HG02588 (cell line): ENCODE measurements around the gene KDM3B.
"Not testable (repeated sequence)": the region's sequence is repeated elsewhere in the genome, so short reads cannot be mapped to it uniquely, and the experiment has no call there.

Experiments used
- ATAC-seq: cut with Tn5 transposase; IDR thresholded peaks from one replicate; pipeline ENCODE4 v1.9.1; 2021; ENCODE audit warnings: mild to moderate bottlenecking, moderate library complexity; ENCODE audit not compliant: unreplicated experiment

The KDM3B gene

GRCh38 chr5:138466125-138466899 is 113.8 kb downstream of the KDM3B start:
- no peak for ATAC-seq

DNA sequence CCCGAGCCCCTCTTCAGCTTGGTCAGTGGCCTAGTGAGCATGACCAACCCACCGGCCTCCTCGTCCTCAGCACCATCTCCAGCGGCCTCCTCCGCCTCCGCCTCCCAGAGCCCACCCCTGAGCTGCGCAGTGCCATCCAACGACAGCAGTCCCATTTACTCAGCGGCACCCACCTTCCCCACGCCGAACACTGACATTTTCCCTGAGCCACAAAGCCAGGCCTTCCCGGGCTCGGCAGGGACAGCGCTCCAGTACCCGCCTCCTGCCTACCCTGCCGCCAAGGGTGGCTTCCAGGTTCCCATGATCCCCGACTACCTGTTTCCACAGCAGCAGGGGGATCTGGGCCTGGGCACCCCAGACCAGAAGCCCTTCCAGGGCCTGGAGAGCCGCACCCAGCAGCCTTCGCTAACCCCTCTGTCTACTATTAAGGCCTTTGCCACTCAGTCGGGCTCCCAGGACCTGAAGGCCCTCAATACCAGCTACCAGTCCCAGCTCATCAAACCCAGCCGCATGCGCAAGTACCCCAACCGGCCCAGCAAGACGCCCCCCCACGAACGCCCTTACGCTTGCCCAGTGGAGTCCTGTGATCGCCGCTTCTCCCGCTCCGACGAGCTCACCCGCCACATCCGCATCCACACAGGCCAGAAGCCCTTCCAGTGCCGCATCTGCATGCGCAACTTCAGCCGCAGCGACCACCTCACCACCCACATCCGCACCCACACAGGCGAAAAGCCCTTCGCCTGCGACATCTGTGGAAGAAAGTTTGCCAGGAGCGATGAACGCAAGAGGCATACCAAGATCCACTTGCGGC is 114.6 kb downstream of the KDM3B start:
- ATAC-seq: no peak

GRCh38 chr5:138467711-138468132 is 115.2 kb downstream of the KDM3B start:
- ATAC-seq: no peak

- no peak for ATAC-seq
Observed at GRCh38 chr5:138468133-138468965, 115.9 kb downstream of the KDM3B start.

DNA sequence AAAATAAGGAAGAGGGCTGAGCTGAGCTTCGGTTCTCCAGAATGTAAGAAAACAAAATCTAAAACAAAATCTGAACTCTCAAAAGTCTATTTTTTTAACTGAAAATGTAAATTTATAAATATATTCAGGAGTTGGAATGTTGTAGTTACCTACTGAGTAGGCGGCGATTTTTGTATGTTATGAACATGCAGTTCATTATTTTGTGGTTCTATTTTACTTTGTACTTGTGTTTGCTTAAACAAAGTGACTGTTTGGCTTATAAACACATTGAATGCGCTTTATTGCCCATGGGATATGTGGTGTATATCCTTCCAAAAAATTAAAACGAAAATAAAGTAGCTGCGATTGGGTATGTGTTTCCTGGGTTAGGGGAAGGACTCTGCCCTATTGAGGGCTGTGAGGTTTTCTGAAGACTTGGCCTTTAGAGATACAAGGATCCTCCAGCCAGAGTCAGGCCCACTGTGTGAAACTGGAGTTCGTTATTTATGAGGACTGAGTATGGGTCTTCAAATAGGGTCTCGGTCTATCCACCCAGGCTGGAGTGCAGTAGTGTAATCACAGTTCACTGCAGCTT is 116.6 kb downstream of the KDM3B start:
- ATAC-seq: no peak

DNA sequence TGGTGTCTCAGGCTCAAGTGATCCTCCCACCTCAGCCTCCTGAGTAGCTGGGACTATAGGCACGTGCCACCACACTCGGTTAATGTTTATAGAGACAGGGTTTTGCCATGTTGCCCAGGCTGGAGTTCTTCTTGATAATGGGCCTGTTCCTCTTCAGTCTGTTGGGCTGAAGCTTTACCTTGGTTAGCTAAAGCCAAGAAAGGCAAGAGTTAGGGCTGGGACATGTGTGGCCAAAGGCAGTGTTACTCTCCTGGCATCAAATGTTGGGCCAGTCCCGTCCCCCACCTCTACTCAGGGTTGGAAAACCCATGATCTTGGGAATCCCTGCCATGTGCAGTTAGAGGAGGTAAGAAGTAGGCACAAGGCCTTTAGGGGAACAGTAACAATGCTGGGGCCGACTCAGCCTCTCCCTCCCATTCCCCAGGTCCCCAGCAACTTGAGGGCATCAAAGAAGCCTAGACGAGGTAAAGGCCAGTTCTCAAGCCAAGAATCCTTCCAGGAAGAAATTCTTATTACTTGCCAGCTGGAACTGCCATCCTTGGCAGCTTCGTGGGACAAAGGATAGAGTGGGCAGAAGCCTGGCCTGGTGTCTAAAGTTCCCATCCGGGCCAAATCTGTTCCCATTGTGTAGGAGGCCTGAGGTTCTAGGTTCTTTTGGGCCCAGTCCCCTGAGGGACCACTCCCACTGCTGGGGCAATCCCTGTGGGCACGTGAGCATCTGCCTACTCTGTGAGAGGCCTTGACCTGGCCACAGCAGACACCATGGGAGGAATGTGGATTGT is 117.2 kb downstream of the KDM3B start:
- ATAC-seq: no peak

GRCh38 chr5:138470322-138471051 is 118.0 kb downstream of the KDM3B start:
- no peak for ATAC-seq

DNA sequence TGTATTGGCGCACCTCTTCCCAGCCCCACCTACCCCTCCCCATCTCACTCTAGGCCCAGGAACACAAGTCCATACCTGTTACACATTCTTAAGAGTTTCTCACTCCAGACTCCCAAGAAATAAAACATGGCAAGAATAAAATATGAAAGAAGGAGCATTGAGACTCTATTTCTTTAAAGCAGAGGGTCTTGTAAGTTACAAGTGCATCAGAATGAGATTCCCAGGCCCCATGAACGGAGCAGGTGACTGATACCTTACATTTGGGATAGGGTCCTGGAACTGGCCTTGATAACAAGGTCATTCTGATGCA is 118.5 kb downstream of the KDM3B start:
- ATAC-seq: no peak

GRCh38 chr5:138472353-138472752 is 119.9 kb downstream of the KDM3B start:
- ATAC-seq: no peak

DNA sequence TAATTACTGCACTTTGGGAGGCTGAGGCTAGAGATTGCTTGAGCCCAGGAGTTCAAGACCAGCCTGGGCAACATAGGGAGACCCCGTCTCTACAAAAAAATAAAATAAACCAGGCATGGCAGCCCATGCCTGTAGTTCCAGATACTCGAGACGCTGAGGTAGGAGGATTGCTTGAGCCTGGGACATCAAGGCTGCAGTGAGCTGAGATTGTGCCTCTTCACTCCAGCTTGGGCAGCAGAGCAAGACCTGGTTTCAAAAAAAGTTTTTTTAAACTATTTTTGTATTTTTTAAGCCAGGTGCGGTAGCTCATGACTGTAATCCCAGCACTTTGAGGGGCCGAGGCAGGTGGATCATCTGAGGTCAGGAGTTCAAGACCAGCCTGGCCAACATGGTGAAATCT is 120.7 kb downstream of the KDM3B start:
- not testable (repeated sequence) for ATAC-seq

DNA sequence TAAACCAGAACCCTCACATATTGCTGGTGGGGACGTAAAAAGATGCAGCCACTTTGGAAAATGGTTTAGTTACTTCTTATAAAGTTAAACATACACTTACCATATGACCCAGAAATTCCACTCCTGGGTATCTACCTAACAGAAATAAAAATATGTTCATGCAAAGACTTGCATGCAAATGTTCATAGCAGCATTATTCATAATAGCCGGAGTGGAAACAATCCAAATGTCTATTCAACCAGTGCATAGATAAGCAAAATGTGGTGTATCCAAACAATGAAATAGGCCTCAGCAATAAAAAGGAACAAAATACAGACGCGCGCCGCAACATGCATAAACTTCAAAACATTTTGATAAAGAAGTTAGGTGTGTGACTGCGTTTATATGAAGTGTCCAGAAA is 124.4 kb downstream of the KDM3B start:
- no peak for ATAC-seq

GRCh38 chr5:138482638-138483037 is 130.2 kb downstream of the KDM3B start:
- no peak for ATAC-seq
